NK-92 treated with Interleukin-12 subunit alpha and Interleukin-12 subunit beta, amount 100 ng/mL, for 24 hours (cell line): ENCODE data around the gene TMEM72.

Source experiments
- DNase-seq: peaks from one replicate; lab custom pipeline; 2025; lab: John Stamatoyannopoulos, UW

TMEM72 gene

GRCh38 chr10:44980309-44981171 lies 69.4 kb downstream of the TMEM72 start:
- no peak for DNase-seq

DNA sequence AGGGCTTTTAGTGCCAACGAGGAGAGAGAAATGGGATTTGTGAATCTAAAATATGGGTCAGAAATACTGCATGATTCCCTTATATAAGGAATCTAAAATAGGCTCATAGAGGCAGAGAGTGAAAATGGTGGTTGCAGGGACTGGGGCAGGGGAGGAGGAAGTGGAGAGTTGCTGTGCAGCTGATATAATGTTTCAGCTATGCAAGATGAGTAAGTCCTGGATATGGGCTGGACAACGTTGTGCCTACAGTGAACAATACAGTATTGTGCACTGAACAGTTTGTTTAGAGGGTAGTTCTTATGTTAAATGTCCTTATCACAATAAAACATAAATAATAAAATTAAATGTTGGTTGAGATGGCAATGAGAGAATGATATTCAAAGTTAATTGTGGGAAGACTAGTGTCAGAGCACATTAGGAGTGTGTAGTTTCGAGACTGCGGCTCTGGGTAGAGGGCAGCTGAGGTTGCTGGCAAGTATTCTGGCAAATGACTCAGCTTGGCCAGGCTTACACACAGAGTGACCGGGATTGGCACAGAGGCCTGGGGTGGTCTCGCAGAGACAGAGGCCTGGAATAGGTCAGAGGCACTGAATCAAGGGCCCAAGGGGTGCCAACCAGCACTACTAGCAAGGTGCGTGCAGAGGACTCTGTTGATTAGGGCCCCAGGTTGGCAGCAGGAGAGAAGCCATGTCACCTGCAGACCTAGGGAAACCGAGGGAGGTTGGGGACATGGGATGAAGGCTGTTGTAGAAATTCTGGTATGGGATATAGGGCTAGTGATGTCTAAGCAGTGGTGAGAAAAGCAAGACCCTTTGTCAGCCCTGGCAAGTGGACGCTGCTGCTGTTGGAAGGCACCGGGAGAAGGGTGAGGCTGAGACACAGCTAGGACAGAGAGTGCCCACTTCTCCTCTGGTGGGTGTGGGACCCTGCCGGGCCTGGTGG lies 70.3 kb downstream of the TMEM72 start:
- no peak for DNase-seq

DNA sequence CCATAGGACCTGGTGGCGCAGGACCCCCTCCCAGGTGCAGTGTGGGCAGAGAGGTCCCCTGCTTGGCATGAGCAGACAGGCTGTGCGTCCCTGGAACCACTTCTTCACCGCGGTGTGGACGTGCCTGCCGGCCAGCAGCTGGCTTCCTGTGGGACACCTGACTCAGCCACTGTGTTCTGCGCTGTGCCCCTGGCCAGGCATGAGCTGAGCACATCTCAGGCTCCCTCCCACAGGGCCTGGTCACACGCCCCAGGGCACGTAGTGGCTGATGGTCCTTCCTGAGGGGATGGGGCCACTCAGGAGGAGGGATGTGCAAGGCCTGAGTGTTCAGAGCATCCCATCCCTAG lies 71.0 kb downstream of the TMEM72 start:
- no peak for DNase-seq

- DNase-seq = no peak
Measured at GRCh38 chr10:44982496-44982895, 71.4 kb downstream of the TMEM72 start.

DNA sequence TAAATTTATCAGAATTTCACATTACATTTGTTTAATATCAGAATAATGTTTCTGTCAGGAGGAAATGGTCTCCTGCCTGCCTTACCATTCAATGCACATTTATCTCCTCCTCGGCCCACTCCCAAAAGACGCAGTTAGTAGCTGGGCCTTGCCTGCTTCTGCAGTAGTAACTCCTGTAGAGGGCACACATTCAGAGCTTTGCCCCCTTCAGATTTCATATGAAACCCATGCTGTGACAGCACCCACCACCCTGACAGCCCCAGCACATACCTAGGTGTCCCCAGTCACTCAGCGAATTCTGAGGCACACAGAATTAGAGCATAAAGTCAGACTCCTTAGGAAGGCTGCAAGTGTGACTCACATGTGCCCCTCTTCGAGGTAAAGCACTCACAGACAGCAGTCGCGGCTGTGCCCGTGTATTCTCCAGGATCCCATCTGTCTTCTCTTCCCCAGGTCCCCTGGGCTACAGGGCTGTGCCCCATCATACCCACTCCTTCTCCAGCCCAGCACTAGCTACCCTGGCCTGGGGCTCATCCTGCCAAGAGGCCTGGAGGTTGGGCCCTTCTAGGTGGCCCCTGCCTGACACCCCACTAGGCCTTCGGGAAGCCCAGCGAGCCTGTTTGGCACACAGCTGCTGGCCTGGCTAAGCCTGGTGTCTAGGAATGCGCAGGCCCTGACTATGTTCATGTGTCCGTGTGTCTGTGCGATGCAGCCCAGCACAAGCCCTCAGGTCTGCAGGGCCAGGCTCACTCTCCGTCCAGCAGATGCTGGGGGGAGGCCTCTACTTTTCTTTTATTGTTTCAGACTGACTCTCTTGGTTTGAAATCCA lies 72.1 kb downstream of the TMEM72 start:
- no peak for DNase-seq

DNA sequence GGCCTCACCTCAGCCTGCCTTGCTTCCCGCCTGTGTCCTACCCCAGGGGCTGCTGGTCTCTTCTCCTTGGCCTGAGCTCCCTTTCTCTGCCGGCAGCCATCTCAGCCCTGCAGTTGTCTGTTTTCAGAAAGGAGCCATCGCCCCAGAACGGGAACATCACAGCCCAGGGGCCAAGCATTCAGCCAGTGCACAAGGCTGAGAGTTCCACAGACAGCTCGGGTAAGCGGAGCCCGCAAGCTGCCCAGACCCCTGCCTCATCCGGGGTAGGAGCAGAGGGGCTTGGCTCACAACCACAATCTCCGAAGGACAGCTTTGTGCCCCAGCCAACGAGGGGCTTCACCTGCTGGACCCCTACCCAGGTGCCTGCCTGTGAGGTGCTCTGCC lies 72.8 kb downstream of the TMEM72 start:
- no peak for DNase-seq

DNA sequence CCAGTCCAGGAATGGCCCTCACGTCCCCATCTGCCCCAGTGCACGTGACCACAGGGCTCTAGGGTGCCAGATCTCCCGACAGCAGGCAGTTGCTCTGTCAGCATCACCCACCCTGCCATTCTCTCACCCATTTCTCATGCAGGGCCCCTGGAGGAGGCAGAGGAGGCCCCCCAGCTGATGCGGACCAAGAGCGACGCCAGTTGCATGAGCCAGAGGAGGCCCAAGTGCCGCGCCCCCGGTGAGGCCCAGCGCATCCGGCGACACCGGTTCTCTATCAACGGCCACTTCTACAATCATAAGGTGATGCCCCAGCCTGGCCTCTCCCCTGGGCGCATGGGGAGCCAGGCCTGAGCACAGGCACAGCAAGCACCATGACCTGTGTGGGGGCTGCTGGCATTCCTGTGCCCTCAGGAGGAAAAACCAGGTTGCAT lies 73.5 kb downstream of the TMEM72 start:
- DNase-seq = no peak

DNA sequence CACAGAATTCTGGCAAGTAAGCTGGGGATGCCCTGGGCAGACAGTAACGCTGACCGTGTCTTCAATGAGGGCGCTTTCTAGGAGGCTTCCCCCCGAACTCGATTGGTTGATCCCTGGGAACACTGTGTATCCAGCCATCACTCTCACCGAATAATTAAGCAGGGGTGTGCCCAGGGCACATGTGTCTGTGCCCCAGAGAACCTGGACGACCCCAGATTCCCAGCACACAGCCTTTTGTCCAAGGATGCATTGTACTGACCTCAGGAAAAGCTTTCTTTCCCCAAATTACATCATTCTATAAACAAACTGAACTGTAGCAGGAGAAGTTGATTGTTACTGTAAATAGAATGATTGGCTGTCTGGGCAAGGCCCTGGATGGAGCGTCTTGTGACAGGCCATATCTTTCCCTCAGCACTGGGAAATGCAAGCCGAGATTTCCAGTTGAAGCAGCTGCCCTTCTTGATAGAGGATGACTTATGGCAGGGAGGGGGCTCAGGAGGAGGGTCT lies 74.1 kb downstream of the TMEM72 start:
- DNase-seq = no peak

DNA sequence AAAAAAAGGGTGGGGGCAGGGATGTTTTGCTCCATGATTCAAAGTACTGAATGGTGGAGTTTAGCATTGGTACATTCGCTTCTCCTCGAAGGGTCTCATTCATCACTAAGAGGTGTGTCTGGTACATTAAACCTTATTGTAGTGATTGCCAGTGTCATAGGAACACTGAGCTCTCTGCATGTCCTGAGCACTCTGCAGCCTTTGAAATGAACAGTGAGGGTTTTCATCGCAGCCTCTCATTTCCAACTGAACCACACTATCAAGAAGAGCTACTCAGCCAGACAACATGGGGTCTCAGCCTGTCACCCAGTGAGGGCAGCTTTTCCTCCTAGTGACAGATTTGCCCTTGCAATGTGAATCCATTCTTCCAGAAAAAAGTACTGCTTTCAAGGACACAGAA lies 75.0 kb downstream of the TMEM72 start:
- no peak for DNase-seq
